H54 (cell line): ENCODE data around the gene PARD6G.

Experiments used
- DNase-seq: peaks from one replicate; pipeline ENCODE4 v3.0.0; 2011; ENCODE audit warnings: low spot score, mixed read lengths; ENCODE audit not compliant: insufficient read length
- FAIRE-seq: peaks from 3 replicates; lab custom pipeline; 2011; peaks lifted over from hg19 to GRCh38; lab: Jason Lieb, UNC
- POLR2A ChIP-seq: IDR thresholded peaks from 2 replicates; pipeline ENCODE4 v1.6.1; 2011; ENCODE audit warnings: low read depth, mild to moderate bottlenecking, low read length

Gene PARD6G

DNA sequence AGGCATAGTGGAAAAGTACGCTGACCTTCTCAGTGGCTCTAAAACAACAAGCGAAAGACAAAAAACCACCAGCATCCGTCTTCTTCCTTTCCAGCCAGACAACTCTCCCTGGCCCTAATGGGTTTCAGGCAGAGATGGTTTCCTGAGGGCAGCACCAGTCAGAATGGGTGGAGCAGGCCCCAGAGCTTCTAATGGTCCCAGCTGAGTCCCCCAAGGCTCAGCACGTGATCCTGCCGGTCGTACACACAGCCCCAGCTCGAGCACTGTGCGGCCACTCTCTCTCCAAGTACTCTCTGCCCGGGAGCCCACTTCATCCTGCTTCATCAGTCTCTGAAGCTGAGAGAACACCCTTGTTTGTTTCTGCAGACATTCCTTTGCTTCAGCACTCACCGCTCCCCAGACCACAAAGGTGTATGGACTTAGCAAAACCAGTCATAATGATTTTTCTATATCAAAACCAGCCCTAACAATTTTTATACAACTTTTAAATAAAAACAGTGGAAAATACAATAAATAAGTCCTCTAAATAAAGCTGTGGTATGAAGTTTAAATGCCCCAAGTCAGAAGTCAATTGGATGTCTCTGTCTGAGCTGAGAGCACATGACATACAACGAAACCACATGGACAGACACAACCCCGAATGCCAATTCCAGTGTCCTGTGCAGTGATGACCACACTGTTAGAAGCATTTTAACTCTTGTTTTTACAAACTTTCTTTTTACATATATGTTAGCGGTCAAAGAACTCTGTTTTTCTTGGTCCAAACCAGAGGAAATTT, 63.9 kb downstream of the PARD6G start:
- FAIRE-seq (no peak), DNase-seq (no peak)
- TF ChIP-seq POLR2A, result no peak

GRCh38 chr18:80182855-80183254, 64.5 kb downstream of the PARD6G start:
- FAIRE-seq (no peak), DNase-seq (no peak)
- no peak for TF ChIP-seq POLR2A

DNA sequence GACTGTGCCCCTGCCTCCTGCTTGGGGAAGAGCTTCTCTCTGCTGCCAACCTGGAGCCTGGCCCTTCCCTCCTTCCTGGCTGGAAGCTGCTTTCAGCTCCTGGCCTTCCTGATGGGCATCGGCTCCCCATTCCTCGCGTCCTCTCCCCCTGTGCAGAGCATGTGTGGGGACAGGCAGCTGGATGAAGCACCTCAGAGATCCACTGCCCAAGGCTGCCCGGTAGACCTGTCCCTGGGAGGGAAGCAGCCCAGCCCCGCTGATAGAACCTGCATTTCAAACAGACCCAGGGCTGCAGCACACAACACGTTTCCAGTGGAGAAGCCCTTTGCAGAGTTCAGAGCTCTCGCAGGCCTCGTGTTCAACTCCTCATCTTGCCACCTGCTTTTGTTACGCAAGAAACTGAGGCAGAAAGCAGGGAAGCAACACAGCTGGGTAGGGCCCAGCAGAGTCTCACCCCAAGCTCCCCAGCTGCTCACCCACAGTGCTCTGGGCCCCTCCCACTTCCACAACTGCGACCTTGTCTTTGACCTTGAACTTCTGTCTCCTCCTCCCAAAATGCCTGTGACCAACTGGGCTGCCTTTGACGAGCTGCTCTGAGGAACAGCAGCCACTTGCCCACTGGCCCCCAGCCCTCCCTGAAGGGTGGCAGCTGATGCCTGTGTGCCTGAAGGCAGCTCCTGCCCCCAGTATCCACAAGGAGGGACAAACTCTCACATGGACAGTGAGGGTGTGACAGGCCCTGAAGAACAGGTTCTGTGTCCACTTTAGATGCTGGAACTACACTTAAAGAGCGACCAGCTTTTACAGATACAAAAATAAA, 65.5 kb downstream of the PARD6G start:
- TF ChIP-seq POLR2A, result no peak
- FAIRE-seq, result no peak
- DNase-seq, result no peak

DNA sequence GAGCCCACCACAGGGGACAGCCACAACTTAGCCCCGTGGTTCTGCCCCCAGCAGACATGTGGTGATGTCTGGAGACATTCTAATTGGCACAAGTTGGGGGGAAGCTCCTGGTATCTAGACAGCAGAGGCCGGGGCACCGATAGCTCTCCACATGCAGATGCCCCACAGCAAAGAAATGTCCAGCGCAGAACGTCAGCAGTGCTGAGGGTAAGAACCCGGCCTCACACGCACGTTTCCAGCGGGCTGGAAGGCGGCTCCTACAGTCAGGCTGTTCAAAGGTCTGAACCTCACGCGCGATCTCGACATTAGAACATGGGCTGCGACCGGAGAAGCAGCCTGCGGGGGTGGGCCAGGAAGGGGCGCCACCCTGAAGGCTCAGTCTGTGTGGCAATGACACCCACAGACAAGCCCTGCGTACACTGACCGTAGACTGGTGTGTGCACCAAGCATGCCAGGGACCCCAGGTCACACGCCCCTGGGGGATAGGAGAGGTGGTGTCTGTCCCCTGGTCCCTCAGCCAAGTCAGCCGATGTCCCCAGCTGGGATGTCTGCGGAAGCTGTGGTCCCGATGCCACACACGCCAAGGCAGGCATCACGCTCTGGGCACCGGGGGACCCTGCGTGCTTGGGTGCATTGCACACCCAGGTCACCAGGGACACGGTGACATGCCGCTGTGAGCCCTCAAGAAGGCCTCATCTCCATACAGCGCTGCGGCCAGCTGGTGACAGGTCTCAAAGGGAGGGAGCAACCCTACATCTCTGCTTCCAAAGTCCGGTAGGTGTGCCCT, 66.3 kb downstream of the PARD6G start:
- DNase-seq, result no peak
- FAIRE-seq, result no peak
- no peak for TF ChIP-seq POLR2A

- FAIRE-seq (no peak), DNase-seq (no peak)
- TF ChIP-seq POLR2A, result no peak
Measured at GRCh38 chr18:80179857-80180558, 67.3 kb downstream of the PARD6G start.

DNA sequence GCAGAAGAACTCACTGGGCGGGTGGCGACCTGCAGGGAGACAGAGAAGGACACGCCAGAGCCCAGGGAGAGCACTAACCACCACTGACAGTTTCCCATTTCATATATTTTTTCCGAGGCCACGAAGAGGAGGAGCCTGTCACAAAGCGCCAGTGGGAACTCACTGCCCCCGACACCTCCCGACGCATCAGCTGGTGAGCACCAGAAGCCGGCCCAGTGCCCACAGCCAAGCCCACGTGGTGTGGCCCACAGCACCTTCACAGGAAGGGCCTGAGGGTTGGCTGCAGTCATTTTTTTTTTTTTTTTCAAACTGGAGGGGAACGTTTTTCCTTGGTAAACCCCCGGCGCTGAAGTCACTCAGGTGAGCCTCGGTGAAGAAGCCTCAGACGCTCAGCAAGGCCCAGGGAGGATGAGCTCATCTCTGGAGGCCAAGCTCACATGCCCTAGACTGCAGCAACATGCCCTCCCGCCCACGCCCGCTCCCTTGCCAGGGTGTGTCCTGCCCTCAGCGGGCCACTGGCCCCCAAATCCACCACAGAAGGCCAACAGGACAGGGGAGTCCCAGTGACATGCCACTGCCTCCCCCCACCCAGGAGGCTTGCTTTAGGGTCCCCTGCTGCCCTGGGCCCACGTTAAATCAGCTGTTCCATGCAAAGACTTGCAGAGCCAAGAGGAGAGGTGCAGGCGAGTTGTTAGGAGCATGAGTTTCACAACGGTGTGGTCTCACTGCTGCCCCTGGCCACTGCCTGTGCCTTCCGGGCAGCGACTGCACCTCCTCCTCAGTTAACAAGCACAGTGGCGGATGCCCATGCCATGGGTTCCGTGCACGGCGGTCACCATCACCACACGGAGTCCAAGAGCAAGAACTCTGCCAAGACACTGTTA, 68.1 kb downstream of the PARD6G start:
- FAIRE-seq, result no peak
- DNase-seq, result no peak
- no peak for TF ChIP-seq POLR2A

- TF ChIP-seq POLR2A, result no peak
- FAIRE-seq, result no peak
- DNase-seq, result no peak
Measured at GRCh38 chr18:80177128-80177527, 70.2 kb downstream of the PARD6G start.

- DNase-seq (no peak), FAIRE-seq (no peak)
- TF ChIP-seq POLR2A, result no peak
Measured at GRCh38 chr18:80176334-80177073, 70.8 kb downstream of the PARD6G start.

DNA sequence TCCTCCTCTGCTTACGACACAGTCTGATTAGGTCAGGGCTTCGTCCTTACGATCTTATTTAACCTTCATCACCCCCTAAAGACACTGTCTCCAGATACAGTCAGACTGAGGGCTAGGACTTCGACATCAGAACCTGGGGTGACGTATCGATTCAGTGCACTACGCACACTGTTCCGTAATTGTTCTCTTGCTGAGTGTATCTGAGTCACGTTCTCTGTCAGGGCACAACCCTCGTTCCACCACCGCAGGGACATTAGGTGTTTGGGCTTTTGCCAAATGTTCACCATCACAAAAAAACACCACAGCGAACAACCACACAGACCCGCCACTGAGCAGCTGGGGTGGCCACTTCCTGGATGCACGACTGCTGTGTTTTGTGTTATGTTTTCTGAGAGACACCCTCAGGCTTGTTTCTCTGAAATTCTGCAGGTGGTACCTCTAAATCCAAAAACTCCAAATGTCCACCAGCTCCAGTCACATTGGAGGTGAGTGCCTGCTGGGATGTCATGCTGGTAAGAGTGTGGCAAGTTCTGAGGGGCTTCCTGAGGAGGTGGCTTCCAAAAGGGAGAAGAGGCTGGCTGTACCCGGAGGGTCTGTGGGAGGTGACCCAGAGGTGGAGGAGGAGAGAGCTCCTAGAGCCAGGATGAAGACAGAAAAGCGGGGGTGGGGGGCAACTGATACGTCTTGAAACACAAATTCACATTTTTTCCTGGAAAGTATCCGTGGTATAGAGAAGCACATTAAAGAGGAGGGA, 71.7 kb downstream of the PARD6G start:
- no peak for TF ChIP-seq POLR2A
- FAIRE-seq (no peak), DNase-seq (no peak)

DNA sequence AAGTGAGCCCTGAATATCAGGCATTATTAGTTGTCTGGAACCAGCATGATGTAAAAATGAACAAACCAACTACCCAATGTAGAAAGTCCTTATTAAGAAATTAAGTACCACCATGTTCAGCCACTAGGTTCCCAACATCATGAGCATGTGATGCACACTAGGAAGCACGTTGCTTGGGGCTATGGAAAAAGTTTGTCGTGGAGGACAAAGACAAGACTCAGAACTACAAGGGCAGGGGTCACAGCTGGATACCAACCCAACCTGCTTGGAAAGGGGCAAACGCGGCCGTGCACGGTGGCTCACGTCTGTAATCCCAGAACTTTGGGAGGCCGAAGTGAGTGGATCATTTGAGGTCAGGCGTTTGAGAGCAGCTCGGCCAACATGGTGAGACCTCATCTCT, 74.3 kb downstream of the PARD6G start:
- no peak for FAIRE-seq
- TF ChIP-seq POLR2A, result no peak

GRCh38 chr18:80172056-80172455, 75.3 kb downstream of the PARD6G start:
- no peak for DNase-seq
- FAIRE-seq, result no peak
- no peak for TF ChIP-seq POLR2A

More for the DNA sequence above, 74.3 kb downstream of the PARD6G start:
- DNase-seq, result no peak
